GM21723 (cell line): ENCODE measurements around the gene ANKRD28.

Source experiments
- ATAC-seq: cut with Tn5 transposase; IDR thresholded peaks from one replicate; pipeline ENCODE4 v1.9.1; 2021; ENCODE audit warnings: mild to moderate bottlenecking, moderate library complexity; ENCODE audit not compliant: unreplicated experiment

ANKRD28 gene

GRCh38 chr3:15728766-15729165, 69.0 kb downstream of the ANKRD28 start:
- ATAC-seq, result no peak

- ATAC-seq, result no peak
These were observed 70.9 kb downstream of the ANKRD28 start for GRCh38 chr3:15726881-15727280.

GRCh38 chr3:15726043-15726442, 71.7 kb downstream of the ANKRD28 start:
- ATAC-seq, result peak; percentile 94

GRCh38 chr3:15724446-15724845, 73.3 kb downstream of the ANKRD28 start:
- no peak for ATAC-seq

DNA sequence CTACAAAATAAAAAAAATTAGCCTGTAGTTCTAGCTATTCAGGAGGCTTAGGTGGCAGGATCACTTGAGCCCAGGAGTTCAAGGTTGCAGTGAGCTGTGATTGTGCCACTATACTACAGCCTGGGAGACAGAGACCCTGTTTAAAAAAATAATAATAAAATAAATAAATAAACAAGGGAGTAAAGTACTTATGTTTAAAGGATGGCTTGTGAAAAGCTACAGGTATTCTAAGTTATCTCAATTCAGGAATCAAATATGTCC, 74.2 kb downstream of the ANKRD28 start:
- no peak for ATAC-seq

DNA sequence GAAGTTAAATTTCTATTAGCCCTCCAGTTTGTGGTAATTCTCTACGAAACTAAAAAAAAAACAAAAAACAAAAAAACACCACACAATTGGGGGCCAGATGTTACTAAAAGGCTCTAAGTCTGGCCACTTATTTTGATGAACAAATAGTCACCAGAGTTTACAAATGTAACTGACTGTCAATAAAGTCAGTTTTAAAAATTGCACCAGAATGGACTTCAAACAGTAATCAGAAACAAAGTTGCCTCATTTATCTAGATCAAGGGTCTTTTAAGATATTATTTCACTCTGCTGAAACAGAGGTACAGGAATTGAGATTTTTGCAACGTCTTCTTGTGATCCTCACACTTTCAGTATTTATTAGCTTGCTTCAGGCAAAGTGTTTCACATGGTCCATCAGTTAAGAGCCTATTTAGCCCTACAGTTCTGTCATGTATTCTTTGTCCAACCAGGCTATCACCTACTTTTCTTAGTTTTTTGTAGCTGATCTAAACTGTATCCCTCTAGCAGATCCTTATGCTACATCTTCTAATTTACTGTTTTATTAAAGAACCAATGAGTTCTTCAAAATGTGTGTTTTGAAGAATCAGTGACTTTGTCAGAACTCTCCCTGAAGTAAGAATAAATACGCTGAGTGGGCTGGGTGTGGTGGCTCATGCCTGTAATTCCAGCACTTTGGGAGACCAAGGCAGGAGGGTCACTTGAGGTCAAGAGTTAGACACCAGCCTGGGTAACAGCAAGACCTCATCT, 74.7 kb downstream of the ANKRD28 start:
- ATAC-seq, result no peak

GRCh38 chr3:15716178-15716577, 81.6 kb downstream of the ANKRD28 start:
- ATAC-seq, result no peak

DNA sequence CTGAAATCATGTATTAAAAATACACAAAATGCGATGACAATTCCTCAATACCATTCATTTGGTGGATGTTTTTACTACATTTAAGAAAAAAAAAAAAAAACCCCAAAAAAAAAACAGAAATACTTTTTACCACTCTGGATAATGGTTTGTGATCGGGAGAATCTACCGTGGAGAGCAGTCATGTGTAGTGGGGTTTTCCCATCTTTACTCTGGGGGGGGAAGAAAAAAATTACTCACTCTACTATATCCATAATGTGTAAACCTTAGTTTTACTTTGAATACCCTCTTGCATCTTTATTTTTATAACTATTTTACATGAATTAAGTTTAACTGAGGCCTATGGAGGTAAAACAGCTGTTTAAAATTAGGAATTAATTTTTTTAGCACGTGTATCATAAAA, 83.3 kb downstream of the ANKRD28 start:
- ATAC-seq, result no peak

DNA sequence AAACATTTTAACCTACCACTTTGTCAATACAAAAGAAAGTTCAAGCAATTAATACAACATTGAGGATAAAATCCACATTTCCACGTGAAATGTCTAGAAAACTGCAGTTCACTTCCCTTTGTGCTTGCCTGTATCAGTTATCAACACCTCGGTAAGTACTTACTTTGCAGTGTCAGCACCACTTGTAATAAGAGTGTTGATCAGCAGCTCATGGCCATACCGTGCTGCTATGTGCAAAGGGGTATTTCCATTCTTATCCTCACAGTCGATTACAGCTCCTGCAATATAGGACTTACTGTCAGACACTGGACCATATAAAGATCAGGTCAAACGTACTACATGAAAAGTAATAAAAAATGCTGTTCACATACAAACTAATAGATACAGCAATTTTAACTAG, 84.4 kb downstream of the ANKRD28 start:
- no peak for ATAC-seq

DNA sequence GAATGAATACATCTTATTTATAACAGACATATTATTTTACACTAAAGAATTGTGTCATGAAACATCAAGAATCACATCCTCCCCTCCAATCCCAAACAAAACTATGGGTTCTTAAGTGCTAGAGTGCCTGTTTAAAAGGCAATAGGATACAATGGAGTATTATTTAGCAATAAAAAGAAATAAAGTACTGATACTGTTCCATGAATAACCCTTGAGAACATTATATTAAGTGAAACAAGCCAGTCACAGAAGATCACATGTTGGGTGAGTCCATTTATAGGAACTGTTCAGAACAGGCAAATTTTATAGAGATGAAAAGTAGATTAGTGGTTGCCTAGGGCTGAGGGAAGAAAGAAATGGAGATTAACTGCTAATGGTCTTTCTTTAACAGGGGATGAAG, 86.5 kb downstream of the ANKRD28 start:
- no peak for ATAC-seq

GRCh38 chr3:15708882-15709677, 88.7 kb downstream of the ANKRD28 start:
- ATAC-seq, result no peak

- no peak for ATAC-seq
These were observed 90.0 kb downstream of the ANKRD28 start for GRCh38 chr3:15707779-15708178.

GRCh38 chr3:15703346-15703745, 94.4 kb downstream of the ANKRD28 start:
- no peak for ATAC-seq

- ATAC-seq, result no peak
These were observed 103.2 kb downstream of the ANKRD28 start for GRCh38 chr3:15694628-15695027.

GRCh38 chr3:15693355-15693754, 104.4 kb downstream of the ANKRD28 start:
- ATAC-seq, result no peak

GRCh38 chr3:15690748-15691147, 107.0 kb downstream of the ANKRD28 start:
- no peak for ATAC-seq

- no peak for ATAC-seq
These were observed 107.5 kb downstream of the ANKRD28 start for GRCh38 chr3:15690230-15690629.

DNA sequence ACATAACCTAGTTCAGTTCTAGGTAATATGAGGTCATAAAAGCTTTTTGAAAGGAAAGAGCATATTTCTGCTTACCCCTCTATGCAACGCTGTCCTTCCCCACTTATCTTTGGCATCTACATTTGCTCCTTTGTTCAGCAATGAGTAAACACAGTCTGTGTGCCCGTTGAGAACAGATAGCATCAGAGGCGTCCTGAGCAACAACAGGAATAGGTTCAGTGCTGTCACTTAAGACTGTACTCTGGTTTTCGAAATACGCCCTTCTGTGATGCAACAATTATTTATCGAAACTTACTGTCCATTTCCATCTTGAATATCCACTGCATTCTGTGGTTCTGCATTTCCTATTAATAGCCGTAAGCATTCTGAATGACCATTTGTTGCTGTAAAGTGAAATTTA, 111.9 kb downstream of the ANKRD28 start:
- no peak for ATAC-seq

GRCh38 chr3:15683253-15683652, 114.5 kb downstream of the ANKRD28 start:
- ATAC-seq, result no peak

- ATAC-seq, result no peak
These were observed 115.1 kb downstream of the ANKRD28 start for GRCh38 chr3:15682561-15683185.

- ATAC-seq, result no peak
These were observed 116.1 kb downstream of the ANKRD28 start for GRCh38 chr3:15681668-15682067.

GRCh38 chr3:15679306-15679705, 118.5 kb downstream of the ANKRD28 start:
- no peak for ATAC-seq
